Endometrial microvascular endothelial cells (primary cell): ENCODE measurements around the gene LMO1. TPM values are rescaled to one million over a fixed set of nuclear protein-coding genes. Genes with fewer than 3 reads are reported as not detected.

Experiments
- in situ Hi-C: cut with HindIII; loops from 2 replicates; pipeline ENCODE4 v1.10.0; 2017; ENCODE audit warnings: low sequenced_read_pairs, low pct_unique_long_range_greater_than_20kb; ENCODE audit errors: inconsistent ontology term
- total RNA-seq: library from RNA; depleted of rRNA; stranded (reverse); fragments of >200 nt; gene quantifications from one replicate; pipeline ENCODE4 v1.2.3, GENCODE V29; 2015; ENCODE audit errors: inconsistent ontology term

The LMO1 gene
- total RNA-seq, 1 donor from 2014 or later, result not detected

DNA sequence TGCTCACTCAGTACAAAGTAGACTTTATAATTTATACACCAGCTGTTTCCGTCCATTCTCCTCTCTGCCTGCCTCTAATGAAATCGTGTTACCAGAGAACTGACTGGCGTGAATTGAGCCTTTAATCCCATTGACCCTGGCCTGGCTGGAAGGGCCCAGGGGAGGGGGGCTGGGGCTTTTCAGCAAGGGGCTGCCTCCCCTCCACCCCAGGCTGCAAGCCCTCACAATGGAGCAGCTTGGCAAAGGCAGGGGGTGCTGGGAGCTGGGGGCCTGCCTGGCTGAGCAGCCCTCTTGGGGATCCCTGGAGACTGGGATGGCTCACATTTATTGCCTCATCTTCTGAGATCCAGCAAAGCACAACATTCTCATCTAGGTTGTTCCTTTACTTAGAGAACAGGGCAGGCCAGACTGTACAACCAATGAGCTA lies 25.8 kb upstream of the LMO1 start:
- in situ Hi-C loops, result no loop called here

DNA sequence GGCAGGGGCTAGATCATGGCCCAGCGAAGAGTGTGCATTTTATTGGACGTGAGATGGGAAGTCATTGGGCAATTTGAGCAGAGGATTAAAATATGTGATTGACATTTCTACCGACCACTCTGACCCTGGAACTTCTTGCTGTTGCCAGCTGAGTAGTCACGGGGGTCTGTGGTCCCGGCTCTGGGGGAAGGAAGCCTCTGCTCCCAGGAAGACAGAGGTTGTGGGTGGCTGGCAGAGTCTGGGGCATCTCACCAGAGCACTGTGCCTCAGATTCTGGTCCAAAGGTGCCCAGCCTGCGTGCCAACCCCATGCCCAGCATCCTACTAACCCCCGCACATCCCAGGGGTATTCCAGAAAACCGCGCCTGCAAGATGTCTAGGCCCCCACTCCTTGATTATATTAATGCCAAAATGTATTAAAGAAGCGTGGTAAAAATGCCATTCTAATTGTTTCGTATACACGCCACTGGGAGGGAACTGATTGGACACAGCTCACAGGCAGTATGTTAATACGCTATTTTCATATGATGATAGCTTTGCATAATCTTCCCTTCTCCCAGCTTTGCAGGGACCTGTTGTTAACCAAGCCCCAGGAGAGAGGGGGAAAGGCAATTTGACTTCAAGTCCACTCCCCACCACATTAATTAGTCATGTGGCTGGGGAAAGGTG lies 25.3 kb upstream of the LMO1 start:
- in situ Hi-C loops, result no loop called here

DNA sequence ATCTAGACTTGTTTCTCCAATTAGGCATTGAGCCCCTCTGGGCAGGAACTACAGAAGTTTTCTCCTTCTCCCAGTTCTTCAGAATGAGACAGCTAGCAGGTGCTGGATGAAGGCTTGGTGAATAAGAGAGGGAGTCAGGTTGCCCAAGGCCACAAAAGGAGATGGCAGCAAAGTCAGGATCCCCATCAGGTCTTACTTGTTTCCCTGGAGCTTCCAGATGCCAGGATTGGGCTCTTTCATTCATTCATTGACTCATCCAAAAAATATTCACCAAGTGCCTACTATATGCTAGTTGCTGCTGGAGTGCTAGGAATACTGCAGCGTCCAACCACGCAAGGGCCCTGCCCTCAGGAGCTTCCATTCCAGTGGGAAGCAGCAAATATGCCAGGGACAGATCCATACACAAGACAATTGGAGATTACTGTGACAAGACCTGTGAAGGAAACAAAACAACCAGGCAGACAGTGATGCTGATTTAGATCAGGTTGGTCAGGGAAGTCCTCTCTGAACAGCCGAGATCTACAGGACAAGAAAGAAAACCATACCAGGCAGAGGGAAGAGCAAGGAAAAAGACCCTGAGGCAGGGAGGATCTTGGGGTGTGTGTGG lies 24.6 kb upstream of the LMO1 start:
- in situ Hi-C loops, result no loop called here

DNA sequence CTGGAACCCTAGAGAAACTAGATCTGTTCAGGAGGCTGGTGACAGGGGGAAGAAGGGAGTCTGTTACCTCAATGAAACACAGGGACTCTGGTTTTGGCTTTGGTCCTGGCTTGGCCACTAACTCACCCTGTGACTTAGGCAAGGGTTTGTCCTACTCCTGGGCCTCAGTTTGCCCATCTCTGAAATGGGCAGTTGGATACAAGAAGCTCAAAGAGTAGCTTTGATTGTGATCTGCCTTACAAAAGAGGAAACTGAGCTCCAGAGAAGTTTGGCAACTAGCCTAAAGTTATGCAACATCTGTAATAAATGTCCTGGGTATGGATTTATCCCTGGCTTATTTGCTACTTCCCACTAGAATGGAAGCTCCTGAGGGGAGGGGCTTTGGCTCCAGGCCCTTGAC lies 24.0 kb upstream of the LMO1 start:
- in situ Hi-C loops, result no loop called here

DNA sequence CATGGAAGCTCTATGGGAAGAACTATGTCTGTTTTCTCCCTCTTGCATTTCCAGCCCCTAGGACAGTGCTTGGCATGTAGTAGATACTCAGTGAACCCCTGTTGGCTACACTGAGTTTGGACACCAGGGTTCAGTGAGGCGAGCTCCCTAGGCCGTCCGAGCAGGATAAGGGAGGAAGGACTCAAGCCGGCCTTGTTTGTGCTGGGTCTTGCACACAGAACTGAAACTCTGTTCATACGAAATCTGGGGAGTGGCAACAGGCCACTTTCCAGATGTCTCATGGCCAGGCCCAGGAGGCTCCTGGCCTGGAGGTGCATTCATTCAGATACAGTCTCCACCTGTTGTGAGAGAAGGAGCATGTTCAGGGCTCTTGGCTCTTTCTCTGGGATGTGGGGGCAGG lies 23.6 kb upstream of the LMO1 start:
- in situ Hi-C loops, result no loop called here

DNA sequence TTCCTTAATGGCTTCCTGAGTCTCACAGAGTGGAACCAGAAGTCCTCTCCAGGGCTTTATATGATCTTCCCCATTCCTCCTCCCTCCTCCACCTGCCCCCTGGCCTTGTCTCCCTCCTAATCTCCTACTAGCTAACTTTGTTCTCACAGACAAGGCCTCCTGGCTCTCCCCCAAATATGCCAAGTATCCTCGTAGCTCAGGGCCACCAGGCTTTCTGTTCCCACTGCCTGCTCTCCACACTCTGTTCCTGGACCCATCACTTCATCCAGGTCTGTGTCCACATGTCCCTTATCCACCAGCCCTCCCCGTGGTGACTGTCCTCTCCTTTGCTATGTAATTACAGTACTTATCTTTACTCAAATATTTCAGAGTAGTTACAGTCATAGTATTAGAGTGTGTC lies 23.2 kb upstream of the LMO1 start:
- in situ Hi-C loops, result no loop called here

DNA sequence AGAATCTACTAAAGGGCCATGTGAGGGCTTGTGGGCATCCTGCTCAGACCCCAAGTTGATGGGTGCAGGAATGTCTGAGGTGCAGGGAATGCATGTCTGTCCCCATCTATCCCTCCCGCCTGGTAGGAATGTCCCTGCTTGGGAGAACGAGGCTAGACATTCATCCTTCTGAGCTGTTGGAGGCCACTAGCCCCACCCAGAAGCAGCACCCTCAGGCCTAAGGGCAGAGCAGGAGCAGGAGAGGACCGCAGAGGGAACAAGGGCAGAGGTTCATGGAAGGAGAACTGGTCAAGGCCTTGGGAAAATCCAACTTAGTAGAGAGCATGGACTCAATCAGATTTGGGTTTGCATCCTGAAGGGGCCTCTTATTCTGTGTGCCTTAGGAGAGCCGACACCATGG lies 22.1 kb upstream of the LMO1 start:
- in situ Hi-C loops, result no loop called here

DNA sequence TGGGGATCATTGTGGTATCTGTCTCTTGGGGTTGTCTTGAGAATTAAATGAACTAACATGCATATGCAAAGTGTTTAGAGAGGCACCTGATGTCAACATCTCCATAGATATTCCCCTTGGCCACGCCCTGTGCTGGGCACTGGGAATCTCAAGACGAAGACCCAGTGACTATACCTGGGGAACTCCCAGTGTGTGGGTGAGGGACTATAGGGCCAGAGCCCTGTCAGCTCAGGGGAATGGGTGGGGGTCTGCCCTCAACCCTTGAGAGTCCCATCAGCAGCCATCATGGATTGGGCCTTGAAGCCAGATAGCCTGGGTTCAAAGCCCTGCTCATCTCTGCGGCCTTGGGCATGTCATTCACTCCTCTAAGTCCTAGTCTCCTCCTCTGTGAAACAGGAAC lies 21.6 kb upstream of the LMO1 start:
- in situ Hi-C loops, result no loop called here

DNA sequence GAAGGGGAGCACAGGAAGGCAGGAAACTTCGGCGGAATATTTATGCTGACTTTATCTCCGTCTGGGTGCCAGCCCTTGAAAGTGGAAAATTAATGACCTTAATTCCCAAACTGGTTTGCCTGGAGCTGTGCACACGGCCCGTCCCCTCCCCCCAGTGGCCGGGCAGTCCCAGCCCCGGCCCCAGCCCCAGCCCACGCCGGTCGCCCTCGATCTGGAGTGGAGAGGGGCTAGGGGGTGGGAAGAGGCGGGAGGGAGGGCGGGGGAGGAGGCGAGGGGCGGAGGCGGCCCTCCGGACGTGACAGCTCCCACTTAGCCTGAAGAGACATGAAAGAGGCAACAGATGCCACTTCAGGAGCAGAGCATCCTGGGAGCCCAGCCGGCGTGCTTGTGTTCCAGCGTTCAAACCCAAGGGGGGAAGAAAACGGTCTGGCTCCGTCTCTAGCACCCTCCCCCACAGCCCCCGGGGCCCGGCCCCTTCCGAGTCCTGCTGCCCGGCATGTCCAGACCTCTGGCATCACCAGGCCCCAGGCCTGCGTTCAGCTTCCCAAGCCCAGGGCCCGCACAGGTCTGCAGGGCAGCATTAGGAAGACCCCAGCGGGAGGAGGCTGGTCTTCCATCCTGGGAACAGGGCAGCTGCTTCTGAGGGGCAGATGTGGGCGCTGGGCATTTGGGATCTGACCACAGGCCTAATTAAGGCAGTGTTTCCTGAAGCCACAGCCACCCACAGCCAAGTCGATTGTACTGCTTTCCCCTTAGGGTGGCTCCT lies 20.0 kb upstream of the LMO1 start:
- in situ Hi-C loops, result no loop called here

DNA sequence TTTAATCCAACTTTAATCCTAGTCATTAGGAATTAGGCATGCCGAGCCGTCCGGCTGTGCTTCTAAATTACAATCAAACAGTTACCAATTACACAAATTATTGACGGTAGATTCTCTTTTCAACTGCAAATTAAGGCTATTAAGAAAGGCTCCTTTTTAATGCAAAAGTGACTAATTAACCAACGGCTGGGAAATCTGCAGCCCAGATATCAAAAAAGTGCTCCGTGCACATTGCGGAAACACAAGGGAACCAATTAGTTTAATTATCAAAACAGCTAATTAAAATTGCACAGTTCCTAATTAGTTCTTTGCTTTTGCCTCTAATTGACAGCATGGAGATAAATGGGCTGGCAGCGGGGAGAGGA lies 19.4 kb upstream of the LMO1 start:
- in situ Hi-C loops, result no loop called here

DNA sequence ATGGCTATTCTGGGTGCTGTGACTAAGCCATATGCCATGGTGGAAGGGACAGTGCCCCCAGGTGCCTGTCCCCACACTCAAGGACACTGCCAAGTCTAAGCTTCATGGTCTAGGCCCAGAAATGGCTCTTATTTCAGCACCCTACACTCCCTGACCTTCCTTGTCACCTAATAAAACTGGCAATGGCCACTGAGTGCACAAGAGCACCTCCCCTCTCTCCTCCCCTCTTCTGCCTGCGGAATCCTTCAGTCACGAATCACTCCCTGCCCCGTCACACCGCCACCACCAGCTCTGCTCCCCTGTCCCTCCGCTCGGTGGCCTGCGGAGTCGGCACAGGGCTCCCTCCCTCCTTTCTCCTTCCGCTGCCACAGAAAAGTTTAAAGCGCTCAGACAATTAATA lies 19.0 kb upstream of the LMO1 start:
- in situ Hi-C loops, result no loop called here

DNA sequence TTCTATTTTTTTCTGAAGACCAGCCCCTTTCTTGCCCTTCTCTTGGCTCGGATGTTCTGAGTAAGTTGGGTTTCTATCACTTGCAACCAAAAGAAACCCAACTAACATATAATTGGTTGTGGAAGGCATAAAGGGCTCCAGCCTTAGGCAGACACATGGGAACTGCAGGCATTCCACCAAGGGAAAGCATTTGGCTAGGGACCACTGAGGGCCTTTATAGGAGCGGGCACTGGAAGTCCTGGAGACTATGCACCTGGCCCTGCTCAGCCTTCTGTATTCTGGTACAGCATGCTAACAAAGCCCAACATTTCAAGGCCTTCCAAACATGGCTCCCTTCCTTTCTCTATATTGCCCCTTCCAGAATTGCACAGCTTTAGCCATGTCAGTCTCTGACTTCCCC lies 17.6 kb upstream of the LMO1 start:
- in situ Hi-C loops, result no loop called here

DNA sequence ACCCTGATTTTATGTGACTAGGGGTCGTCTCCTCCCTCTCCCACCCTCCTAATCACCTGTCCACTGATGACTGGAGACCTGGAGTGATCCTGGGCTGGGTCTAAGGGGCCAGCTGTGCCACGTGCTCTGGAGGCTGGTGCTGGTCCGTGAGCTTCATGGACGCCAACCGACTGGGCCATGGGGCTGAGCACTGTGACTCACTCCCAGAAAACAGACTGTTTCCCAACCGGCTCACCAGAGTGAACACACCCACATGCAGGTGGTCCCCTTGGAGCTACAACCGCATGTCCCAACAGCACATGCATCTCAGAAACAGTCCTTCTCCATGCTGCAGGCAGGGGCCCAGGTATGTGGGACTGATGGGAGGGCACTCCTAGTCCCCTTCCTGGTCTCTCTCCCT lies 14.0 kb upstream of the LMO1 start:
- in situ Hi-C loops, result no loop called here

DNA sequence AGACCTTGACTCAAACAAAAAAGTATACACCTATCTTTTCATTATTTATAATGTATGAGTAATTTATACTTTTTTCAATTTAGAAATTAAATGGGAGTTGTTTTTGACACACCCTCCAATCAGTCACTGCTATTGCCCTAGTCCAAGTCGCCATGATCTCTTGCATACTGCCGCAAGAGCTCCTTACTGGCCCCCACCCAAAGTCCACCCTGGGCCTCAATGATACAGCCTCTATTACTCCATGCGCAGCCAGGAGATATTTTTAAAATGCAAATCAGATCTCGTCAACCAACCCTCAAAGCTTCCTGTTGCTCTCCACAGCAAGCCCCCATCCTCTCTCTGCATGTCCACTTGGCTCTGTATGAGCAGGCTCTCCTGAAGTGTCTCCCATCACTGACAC lies 12.8 kb upstream of the LMO1 start:
- in situ Hi-C loops, result no loop called here

DNA sequence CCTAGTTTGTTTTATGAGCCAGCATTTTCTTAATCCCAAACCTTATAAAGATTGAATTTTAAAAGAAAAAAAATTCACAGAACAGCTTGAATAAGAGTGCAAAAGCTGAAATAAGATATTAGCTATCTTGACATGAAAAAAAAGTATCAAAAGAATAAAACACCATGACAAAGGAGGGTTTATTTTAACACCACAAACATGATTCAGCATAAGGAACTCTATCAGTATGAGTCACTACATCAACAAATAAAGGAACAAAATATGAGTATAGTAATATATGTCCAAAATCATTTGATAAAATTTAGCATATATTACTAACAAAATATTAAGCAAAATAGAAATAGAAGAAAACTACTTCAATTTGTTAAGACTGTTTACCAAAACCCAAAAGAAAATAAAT lies 9.6 kb upstream of the LMO1 start:
- in situ Hi-C loops, result no loop called here

DNA sequence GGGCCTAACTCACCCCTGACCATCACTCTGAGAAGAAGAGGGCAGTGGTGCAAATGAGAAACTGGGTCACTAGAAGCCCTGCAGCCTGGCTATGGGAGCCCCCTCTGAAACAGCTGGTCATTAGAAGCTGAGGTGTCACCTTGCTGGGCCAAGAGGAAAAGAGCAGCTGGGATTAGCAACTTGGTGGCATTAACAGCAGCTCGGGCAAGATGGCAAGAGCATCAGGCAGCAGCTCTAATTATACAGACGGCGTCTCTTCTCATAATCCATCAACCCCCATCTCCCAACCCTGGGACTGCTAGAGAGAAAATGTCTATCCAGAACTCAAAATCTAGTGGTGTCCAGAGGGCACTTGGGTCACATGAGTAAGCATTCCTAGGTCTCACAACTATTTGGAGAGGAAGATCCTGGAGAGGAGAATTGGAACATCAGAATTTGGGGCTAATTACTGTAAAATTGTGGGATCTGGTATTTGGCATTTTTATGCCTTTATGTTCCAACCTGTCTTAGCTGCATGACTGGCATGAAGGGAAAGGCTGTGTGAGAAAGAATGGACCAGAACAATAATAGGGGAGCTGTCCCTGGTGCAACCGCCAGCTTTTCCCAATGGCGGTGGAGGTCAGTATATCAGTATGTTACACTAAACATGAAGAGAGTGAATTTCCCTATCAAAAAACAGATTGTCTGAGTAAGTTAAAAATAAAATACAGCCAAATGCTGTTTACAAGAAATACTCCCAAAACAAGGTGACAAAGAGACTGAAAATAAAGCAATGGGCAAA lies 7.6 kb upstream of the LMO1 start:
- in situ Hi-C loops, result no loop called here

DNA sequence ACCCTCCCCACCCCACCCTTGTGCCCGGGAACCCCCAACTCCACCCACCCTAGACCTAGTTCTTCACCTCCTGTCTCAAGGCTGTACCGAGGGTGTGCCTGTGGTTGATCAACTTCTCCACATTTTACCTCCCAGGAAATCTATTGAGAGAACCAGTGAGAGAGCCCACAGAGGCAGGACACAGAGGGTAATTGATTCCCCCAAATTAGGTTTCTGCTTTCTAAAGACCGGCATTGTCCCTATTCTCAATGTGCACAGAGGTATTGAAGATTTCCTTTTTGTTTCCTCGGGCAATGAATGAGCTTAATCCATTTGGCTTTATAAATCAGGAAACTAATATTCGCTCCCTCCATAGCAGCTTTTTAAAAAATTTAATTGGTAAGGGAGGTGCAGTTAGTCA lies 6.0 kb upstream of the LMO1 start:
- in situ Hi-C loops, result no loop called here

DNA sequence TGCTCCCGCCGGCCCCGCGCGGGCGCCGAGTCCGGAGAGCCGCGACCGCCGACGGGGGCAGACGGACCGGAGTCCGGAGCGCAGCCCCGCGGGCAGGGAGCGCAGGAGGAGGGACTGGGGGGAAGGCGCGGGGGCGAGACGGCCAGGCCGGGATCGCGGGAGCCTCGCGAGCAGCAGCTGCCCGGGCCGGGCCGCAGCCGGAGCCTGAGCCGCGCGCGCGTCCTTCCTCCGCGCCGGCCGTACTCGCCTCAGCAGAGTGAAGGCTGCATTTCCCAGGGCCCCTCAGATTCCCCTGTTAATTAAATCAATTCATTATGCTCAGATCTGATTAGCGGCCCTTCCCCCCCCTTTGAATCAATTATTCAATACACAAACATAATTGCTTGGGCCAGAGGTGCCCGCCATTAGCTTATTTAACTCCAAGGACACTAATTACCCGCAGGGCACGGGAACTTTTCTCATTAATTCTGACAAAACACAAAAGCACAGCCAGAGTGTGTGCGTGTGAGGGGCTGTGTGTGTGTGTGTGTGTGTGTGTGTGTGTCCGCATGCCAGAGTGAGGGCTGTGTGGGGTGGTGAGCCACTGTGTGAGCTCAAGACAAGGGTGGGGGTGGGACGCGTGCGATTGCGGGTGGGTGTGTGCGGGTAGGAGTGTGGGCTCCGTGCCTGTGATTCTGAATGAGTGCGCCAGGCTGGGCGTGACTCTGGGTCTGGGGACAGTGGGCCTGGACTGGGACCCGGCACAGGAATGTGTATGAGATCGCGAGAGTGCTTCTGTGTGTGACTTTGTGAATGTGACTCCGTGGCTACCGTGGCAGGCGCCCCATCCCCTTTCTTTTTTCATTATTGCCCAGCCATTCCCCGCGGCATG lies 5.1 kb upstream of the LMO1 start:
- in situ Hi-C loops, result no loop called here
